ENCODE measurements around the gene CCDC183.
"Not testable (repeated sequence)": the region's sequence is repeated elsewhere in the genome, so short reads cannot be mapped to it uniquely, and the experiment has no call there.

CCDC183 gene

GRCh38 chr9:136761545-136761981, 34.6 kb upstream of the CCDC183 start:
- TF ChIP-seq CTCF (conservative IDR thresholded peaks at IDR 0.05) (no peak), ZFX (IDR thresholded peaks at IDR 0.05) (no peak)
- no peak overlapping the region for H3K27ac ChIP-seq

- H3K27ac ChIP-seq, result no peak overlapping the region
- TF ChIP-seq ZFX (IDR thresholded peaks at IDR 0.05) (no peak), CTCF (conservative IDR thresholded peaks at IDR 0.05) (no peak)
These were observed 33.9 kb upstream of the CCDC183 start for GRCh38 chr9:136762221-136762691.

GRCh38 chr9:136762915-136763648, 33.1 kb upstream of the CCDC183 start:
- no peak overlapping the region for H3K27ac ChIP-seq
- no peak for TF ChIP-seq CTCF (conservative IDR thresholded peaks at IDR 0.05)

GRCh38 chr9:136763649-136764035, 32.5 kb upstream of the CCDC183 start:
- H3K27ac ChIP-seq, result no peak overlapping the region
- TF ChIP-seq CTCF (conservative IDR thresholded peaks at IDR 0.05), result no peak
- TF ChIP-seq ZFX (IDR thresholded peaks at IDR 0.05), result no peak

- no peak for TF ChIP-seq ZFX (IDR thresholded peaks at IDR 0.05)
- TF ChIP-seq CTCF (conservative IDR thresholded peaks at IDR 0.05), result no peak
- H3K27ac ChIP-seq, result no peak within 1 kb of the TSS
These were observed 31.7 kb upstream of the CCDC183 start, which contains the start of gene LCN15 for GRCh38 chr9:136764301-136764891. TSS of gene LCN15 (minus strand) at chr9:136764518. CDS start at chr9:136764488, 30 bp downstream.

- H3K27ac ChIP-seq, result no peak overlapping the region
These were observed 31.1 kb upstream of the CCDC183 start for GRCh38 chr9:136765041-136765440.

GRCh38 chr9:136765745-136766409, 30.3 kb upstream of the CCDC183 start:
- H3K27ac ChIP-seq, result not testable (repeated sequence)

More at GRCh38 chr9:136765041-136765440, 31.1 kb upstream of the CCDC183 start:
- no peak for TF ChIP-seq ZFX (IDR thresholded peaks at IDR 0.05)
- TF ChIP-seq CTCF (conservative IDR thresholded peaks at IDR 0.05), result no peak

Data from C4-2B (cell line).